Heart left ventricle (tissue), 13 donors: Measurements from ENCODE around the gene MYO19.

Source experiments
- POLR2A ChIP-seq, 2 donors: fragments of 450-650 bp; IDR thresholded peaks; one replicate each; pipeline ENCODE4 v1.6.1; 2017; ENCODE audit warnings: antibody characterized with exemption in 2 of 2, mild to moderate bottlenecking in 2 of 2, moderate library complexity in 2 of 2
- TF ChIP-seq, protein P1 (sequence below), 12 donors: fragments of 200-600 bp; sonication (generic) in 4 of 12; IDR thresholded peaks; one replicate each; pipeline versions ENCODE4 v1.5.0 to v1.8.0; 2018 to 2022; ENCODE audit warnings: antibody characterized with exemption in 12 of 12, mild to moderate bottlenecking in 5 of 12
- donor health status: ischemic (EF 13 %, LVEDD 7.1; RV severe dilation, severe dysfunction).
- donor health status: DM: no; HTN: yes; CAD: no.
- donor health status: DM: no; HTN: no; CAD: no.
- donor health status: ischemic (EF 25% LVEDD 6.9; RV normal size, moderate dysfunction).
- donor health status: ischemic (EF 25% LVEDD 5.7; RV mildly dilated, moderate dysfunction).
- donor health status: ischemic (EF 35%, LVEDD 5.7; RV mildly dilated, moderate dysfunction).
- donor health status: nonischemic (EF 11% LVEDD 7.7; RV severe dilation, severe dysfunction).
- donor health status: DM: yes; HTN: yes; CAD: no.
- donor health status: PGD.
- donor health status: ischemic (EF 29% LVEDD 5.4; RV normal size, mild dysfunction).
- donor health status: nonischemic (EF 23%, LVEDD 6.1; RV moderate dilation, normal function).

DNA sequence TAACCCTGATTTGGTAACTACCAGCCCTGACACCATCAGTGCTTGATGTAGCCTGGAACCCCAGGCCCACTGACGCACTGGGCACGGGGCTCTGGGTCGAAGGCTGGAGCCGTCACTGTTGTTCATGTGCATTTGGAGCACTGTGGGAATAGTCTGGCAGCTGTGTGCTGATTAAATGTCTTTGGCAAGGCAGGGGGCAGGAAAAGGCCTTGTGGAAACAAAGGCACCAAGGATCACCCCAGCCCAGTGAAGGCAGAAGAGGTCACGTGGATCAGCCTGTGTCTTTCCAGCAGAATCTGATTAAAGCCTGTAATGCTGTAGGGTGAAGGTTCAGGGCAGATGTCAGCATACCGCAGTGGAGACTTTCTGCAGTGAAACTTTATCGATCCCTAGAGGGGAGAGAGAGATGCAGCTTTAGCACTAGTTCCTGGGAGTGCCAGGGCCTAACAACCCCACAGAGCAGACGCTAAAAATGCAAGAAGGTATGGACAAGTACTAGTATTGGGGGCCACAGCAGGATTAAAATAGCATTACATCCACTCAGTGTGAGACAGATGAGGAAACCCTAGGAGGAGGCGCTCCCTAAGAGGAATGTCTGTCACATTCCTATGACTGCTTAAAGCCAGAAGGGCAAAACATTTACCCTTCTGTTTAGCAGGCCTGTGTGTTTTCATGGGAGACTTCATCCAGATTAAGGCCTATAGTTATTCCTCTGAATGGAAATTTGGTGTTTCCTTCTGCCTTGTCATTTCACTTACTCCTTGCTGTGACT, 38.5 kb downstream of the MYO19 start:
- TF ChIP-seq, protein P1, sequence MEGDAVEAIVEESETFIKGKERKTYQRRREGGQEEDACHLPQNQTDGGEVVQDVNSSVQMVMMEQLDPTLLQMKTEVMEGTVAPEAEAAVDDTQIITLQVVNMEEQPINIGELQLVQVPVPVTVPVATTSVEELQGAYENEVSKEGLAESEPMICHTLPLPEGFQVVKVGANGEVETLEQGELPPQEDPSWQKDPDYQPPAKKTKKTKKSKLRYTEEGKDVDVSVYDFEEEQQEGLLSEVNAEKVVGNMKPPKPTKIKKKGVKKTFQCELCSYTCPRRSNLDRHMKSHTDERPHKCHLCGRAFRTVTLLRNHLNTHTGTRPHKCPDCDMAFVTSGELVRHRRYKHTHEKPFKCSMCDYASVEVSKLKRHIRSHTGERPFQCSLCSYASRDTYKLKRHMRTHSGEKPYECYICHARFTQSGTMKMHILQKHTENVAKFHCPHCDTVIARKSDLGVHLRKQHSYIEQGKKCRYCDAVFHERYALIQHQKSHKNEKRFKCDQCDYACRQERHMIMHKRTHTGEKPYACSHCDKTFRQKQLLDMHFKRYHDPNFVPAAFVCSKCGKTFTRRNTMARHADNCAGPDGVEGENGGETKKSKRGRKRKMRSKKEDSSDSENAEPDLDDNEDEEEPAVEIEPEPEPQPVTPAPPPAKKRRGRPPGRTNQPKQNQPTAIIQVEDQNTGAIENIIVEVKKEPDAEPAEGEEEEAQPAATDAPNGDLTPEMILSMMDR (IDR thresholded peaks at IDR 0.05): no peak
- TF ChIP-seq POLR2A (IDR thresholded peaks at IDR 0.05): no peak
